ENCODE measurements around the gene RPL21.

DNA sequence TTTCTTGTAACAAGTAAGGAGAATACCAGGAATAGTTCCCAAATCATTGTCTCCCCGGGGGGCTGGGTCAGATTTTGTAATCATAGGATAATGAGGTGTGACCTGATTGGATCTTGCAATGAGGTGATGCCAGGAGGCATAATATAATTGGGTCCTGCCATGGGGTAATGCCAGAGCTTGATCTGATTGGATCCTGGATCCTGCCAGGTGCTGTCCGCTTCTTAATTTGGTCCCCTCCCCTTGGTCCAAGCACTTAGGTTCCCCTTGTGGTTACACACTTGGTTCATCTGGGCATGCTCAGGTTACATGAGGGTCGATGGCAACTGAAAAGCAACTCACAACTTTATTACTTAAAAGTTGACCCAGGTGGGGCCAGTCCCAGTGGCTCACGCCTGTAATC lies 39.4 kb downstream of the RPL21 start:
- TF ChIP-seq POLR2A (IDR thresholded peaks at IDR 0.05) (no peak), EP300 (IDR thresholded peaks at IDR 0.05) (no peak), POLR2AphosphoS5 (IDR thresholded peaks at IDR 0.05) (no peak)
- TF ChIP-seq, protein P1, sequence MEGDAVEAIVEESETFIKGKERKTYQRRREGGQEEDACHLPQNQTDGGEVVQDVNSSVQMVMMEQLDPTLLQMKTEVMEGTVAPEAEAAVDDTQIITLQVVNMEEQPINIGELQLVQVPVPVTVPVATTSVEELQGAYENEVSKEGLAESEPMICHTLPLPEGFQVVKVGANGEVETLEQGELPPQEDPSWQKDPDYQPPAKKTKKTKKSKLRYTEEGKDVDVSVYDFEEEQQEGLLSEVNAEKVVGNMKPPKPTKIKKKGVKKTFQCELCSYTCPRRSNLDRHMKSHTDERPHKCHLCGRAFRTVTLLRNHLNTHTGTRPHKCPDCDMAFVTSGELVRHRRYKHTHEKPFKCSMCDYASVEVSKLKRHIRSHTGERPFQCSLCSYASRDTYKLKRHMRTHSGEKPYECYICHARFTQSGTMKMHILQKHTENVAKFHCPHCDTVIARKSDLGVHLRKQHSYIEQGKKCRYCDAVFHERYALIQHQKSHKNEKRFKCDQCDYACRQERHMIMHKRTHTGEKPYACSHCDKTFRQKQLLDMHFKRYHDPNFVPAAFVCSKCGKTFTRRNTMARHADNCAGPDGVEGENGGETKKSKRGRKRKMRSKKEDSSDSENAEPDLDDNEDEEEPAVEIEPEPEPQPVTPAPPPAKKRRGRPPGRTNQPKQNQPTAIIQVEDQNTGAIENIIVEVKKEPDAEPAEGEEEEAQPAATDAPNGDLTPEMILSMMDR (IDR thresholded peaks at IDR 0.05): no peak
